Stimulated activated CD8-positive, alpha-beta memory T cell treated with anti-CD3 and anti-CD28 coated beads, Interleukin-15, amount 100 ng/mL, for 1 hour (primary cell): ENCODE results near the gene IER5.

Experiments
- DNase-seq: peaks from one replicate; pipeline ENCODE4 v3.0.0-alpha.2; 2020; ENCODE audit warnings: low read depth

Gene IER5

DNA sequence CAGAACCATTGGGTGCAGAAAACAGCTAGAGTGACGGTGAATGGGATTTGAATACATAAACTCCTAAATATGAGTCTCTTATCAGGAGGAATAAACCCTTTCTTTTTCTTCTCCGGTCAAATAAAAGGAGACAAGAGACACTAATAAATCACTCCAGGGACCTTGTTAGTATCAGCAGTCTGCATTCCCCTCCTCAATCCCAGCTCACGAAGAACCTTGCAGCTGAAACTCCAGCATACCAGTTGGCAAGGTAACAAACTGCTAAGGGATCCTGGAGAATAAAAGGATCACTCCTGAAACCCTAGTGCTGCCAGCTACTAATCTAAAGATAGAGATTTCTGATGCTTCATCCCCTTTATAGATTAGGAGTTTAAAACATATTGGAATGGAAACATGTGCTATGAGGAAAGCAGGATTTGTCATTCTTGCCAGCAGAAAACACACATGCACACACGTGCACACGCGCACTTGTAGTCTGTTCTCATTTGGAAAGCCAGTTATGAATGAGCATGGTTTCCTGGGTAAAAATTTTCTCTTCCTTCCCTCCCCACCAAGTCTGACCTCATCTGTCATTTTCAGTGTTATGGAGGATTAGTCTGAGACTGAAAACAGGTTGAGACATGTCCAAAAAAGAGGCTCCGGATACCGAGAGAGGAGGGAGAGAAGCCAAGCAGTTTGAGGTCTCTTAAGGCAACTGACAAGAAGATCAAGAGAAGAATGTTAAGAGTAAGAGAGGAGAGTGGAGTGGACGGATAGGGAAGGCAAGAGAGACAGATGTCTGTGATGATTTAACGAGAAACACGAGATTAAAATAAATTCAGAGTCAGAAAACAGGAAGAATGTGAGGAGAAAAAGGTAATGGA lies 10.9 kb downstream of the IER5 start:
- DNase-seq = no peak

DNA sequence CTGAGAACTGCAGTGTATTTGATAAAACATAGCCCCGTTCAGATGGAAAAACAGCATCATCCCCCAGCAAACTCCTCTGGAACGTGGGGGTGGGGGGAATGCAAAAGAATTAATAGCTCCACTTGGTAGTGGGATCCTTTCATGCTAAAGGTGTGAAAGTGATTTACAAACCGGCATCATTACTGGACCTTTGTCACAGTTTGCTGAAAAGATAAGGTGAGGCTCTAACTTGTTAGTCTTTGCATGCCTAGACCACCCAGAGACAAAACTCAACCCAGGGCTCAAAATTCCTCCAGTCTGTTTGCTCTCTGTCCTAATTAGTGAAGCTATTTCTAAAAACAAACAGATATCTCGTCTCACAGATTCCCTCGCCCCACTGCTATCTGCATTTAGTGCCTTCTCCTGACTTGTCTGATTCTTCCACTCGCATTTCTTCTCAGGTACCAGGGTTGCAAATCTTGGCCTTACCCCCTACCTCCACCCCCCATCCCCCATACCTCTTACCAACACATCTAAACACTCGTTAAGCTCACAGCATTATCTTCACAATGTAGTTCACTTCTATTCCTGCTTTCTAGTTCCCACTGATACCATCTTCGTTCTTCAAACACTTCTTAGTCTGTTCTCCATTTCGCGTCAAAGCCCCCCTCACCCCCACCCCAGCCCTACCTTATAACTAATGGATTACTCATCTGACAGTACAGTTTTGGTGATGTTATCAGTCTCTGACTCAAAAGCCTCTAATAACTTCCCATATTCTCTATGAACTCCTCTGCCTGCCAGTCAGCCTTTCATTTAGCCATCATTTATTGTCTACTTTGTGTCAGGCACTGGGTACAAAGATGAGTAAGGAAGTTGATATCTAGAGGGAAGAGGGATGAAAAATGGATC lies 11.8 kb downstream of the IER5 start:
- DNase-seq = no peak

DNA sequence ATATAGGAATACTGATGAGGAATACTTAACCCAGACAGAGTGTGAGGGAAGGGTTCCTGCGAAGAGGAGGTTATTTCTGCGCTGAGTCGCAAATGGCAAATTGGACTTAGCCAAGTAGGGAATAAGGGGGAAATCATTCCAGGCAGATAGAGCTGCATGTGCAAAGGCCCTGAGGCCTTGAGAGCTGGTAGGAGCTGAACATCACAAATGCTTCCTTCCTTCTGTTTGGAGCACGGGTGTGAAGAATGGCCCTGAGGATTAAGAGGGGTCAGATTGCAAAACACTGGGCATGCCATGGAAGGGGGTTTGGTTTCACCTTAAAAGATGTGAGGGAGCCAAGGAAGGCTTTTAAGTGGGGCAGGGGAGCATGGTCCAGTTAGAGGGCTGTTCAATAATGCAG lies 12.4 kb downstream of the IER5 start:
- no peak for DNase-seq

DNA sequence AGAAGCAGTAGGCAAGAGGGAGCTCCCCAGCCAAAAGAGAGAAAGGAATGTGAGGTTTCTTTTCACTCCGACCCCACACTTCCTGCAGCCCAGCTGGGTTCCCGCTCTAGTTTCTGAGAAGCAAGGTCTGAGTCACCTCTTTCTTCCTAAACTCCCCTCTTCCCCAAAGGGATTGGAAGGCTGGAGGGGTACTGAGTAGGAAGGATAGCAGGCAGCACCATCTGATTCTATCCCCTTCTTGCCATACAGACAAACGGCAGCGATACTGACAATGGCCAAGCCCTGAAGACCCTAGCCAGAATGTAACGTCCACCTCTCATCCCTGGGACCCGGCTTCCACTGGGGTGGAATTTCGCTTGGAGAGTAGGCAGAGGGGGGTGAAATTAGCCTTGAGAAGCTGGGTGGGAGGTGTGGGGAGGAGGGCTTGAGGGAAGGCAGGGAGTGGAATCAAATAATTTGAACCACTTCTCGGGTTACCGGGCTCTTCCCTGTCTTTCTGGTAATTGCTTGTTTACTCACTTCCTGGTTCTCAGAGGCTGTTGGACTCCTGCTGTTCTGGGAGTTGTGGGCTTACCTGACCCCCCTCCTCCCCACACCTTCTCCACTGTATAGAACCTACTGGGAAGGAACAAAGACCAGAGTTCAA lies 13.2 kb downstream of the IER5 start:
- DNase-seq = no peak

DNA sequence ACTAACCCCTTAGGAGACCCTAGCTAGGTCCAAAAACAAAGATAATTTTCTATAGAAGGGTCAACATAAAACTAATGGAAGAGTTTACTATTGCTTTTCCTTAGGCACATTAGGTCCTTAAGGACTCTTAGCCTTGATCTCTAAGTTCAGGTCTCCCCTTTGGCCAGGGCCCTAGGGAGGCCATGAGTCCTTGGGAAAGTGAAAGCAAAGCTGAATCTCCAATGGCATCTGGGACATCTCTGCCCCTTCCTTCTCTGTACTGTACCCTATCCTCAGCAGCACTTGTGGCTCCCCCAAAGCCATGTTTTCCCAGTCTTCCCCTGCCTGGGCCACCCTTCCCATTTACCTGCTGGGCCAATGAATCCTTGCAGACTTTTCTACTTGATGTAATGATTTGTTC lies 14.3 kb downstream of the IER5 start:
- no peak for DNase-seq

DNA sequence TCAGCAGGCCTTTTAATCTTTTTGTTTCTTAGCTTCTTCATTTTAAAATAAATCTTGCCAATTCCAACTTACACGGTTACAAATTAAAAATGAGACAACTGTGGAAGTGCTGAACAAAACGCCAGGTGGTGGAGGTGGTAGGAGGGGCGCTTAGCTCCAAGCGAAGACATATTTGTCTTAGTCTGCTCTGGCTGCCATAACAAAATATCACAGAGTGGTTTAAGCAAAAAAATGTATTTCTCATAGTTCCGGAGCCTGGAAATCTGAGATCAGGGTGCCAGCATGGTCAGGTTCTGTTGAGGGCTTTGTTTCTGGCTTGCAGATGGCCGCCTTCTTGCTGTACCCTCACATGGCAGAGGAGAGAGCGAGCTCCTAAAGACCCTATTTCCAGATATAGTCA lies 14.9 kb downstream of the IER5 start:
- no peak for DNase-seq

DNA sequence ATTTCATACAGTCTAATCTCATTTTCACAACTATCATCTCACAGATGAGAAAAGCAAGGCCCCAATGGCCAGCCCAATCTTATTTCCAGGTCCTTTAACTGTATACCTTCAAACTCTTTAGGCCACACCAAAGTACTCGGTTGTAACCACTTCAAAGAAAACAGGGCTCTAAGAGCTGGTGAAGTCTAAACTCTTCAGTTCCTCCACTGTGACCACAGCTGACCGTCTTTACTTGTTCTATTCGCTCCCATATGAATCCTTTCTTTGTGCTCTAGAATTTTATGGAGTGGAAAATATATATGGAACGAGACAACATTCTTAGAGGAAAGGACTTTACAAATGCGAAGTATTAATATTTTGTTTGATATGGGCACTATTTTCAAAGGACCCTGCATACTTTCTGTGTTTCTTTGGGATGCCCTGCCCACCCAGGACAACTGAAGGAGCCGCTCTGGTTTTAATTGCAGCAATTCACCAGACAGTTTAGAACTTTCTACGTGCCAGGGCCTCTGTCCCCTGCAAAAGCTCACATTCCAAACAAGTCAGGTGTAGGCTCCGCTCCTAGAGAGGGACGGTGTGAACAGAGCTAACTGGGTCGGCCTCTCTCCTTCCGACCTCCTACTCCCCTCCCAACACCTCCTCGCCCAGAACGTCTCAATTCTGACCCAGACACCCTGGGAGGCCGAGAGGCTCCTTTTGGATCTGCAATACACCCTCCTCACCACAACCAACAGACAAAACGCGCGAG lies 15.7 kb downstream of the IER5 start:
- no peak for DNase-seq

DNA sequence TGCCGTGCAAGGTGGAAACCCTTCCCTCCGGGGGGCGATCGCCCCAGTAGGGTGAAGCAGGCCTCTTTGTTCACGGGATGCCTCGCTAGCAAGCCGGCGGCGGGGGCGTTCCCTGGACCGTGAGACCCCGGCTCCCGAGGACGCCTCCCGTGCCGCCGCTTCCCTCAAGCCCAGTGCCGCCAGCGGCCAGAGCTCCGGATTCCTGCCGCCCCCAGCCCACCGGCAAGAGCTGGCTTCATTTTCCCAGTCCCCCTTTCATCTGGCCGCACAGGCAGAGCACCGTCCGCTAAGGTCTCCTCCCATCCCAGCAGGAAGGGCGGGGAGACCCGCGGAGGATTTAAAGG lies 16.3 kb downstream of the IER5 start:
- no peak for DNase-seq

DNA sequence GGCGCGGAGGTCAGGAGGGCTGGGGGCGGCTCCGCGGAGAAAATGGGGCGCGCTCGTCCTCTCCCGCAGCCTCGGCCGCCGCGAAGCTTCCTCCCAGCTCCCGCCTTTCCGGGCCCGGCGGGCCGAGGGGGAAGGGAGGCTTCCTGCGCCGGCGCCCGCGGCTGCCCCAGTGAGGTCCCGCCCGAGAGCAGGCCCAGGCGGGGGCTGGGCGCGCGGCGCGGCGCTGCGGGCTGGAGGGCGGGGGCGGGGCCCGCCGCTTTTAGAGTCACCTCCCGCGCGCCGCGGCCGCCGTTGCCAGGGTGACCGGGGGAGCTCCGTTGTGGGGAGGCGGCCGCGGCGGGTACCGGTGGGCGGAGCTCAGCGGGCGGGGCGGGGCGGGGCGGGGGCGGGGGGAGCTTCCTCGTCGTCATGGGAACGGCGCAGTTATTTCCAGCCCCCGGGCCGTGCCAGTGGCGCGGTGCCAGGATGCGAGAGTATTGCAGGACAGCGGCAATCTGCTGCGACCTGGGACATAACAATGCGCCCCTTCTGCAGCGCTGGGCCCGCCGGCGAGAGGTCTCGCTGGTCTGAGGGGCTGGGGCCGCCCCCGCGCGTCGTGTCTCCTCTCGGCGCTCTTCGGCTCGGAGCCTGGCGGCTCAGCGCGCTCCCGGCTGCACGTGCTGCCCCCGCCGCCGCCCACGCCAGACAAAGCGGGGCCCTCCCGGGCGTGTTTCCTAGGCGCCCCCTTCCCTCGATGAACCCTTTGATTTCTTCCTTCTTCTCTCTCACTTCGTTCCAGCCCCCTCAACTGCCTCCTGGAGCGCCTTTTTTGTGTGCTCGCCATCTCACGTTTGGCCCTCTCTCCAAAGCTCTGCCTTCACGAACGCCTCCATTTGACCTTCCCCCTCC lies 16.9 kb downstream of the IER5 start:
- peak; percentile 84 for DNase-seq

DNA sequence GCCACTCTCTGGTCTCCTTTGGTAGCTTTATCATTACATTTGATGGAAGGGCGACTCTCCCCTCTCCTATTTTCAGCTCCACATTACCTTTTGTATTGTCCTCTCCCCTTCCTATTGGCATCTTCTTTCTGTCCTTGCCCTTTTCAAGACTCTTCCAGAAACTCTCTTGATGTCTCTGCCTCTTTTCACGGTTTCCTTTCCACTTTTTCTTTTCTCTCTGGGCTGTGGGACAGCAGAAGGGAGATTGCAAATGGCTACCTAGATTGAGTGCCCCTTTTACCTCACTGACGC lies 17.5 kb downstream of the IER5 start:
- DNase-seq = no peak

DNA sequence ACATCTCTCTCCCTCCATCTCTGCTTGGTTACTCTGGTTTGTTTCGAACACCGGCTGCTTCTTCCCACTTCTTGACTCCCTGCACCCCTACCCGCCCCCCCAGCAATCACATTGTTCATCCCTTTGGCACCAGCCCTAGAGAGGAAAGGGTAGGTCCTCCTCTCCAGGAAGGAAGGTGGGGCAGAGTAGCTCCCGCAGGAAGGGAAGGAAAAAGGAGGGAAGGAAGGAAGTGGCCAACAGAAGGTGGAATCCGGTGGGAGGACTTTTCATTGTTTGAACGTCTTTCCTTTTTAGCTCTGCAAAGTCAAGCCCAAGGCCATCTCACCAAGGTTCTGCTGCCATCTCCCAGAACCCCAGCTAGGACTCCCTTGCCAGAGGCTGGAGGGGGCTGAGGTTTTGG lies 18.0 kb downstream of the IER5 start:
- no peak for DNase-seq

DNA sequence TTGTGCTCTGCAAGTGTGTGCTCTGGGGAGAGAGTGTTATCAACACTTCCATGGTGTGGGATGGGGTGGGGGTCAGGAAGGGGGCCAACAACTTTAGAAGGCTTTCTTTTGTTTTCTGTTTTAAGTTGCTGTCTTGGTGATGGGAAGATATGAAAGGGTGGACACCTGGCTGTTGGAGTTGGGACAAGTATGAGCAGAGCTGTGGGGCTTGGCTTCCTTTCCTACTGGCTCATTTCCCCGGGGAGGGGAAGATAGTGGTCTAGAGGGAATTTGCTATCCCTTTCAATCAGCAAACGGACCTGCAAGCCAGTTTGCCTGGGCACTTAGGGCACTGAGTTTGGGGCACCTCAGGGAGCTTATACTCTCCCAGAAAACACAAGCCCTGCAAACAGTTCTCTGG lies 19.2 kb downstream of the IER5 start:
- DNase-seq = no peak

DNA sequence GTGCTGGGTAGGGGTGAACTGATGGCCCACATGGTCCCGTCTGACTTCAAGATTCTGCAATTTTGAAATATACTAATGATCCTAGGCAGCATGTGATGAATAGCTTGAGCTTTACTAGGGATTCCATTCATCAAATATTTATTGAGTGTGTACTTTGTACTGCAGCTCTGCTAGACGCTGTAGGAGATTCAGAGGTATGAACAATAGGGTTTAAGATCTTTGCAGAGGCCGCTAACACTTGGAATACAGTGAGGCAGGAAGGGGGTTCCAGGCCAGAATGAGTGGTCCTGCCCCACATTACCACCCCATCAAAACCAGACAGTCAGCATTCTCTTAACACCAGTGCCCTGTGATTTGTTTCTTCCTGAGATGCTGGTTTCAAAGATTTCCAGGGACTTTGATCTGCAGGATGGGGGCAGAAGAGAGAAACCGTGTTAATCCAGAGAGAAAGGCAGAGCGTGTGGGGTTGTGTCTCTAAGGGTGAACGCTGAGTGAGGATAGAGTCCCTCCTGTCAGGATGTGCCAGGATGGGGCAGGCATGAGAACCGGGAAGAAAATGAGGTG lies 19.9 kb downstream of the IER5 start:
- DNase-seq = no peak

DNA sequence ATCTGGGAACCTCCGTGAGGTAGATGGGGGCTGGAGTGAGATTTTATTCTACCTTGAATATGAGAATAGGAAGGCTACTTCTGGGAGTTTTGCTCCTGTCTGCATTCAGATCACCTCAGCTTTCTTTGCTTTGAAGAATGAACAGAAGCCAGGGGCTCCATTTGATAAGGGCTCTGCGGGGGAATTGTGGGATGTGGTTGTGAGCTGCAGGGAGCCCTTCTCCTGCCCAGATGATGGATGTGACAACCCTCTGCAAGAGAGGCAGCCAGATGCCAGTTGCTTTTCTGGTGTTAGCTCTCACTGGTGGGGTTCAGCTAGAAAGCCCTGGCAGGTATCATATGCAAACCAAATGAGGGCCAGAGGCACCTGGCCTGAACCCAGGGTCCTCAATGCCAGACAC lies 21.5 kb downstream of the IER5 start:
- DNase-seq = no peak

DNA sequence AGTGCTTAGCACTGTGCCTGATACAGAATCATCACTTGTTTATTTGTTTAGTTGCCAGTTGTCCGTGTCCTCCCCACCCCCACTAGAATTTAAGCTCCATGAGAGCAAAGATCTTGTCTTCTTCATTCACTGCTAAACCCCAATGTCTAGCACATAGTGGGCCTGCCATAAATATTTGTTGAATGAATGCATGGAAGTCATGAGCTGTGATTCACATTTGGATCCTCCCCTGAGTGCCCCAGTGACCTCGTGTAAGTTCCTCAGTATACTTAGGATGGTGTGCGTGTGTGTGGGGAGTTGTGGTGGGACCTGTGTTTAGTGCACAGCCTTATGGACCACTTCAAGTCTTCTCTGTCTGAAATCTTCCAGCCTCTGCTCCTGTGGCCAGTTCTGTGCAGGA lies 23.1 kb downstream of the IER5 start:
- no peak for DNase-seq

DNA sequence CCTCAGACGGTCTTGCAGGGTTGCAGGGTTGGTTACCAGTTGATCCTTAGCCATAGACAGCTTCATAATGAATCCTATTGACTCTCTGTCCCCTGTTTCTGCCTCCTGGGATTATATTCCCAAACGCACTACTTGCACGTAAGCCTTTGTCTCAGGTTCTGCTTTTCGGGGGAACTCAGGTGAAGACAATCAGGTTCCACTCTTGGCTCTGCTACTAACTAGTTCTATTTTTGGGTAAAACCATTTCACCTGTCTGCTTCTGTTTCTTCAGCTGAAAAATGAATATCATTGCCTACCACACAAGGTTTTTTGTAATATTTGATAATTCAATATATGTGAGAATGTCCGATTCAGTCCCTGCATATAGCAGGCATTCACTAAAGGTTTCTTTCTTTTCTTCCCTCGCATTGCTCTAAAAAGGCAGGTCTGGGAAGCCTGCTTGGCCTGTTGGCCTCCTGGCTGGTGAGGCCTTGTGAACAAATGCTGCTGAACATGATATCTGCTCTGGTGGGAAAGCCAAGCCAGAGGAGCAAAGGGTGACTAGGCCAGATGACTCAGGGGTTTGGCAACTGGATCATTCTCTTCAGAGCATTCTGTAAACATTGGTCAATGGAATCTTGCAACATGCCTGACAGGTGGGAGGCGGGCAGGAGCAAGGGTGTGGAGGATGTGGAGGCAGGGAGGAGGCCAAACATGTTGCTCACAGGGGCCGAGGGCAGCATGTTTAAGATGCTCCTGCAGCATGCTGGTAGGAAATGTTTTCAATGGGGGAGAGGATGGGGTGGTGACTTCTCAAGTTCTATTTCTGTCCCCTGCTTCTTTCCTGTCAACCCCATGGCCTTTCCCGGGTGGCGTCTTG lies 23.8 kb downstream of the IER5 start:
- no peak for DNase-seq

DNA sequence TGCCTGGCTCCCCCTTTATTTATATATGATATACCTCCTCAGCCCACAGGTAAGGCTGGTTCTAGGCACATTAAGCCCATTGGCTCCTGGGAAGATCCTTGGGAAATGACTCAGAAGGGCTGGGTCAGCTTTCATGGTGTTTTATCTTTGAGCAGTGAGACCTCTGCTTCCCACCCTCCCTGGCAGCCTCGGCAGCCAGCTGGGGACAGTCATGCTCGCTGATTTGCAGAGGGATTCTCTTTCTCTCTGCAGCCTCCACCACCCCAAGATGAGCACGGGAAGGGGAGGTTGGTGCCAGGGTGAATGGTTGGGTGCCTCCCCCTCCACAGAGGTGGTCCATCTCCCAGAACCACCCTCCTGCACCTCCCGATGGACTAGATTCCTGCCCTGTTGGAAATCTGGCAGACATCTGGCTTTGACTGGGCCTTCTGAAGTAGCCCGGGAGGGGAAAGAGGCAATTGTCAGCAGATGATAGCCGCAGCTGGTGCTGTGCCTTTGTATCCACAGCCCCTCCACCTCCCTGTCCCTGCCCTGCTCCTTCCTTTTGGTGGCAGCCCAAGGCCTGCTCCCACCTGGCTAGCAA lies 24.6 kb downstream of the IER5 start:
- no peak for DNase-seq

DNA sequence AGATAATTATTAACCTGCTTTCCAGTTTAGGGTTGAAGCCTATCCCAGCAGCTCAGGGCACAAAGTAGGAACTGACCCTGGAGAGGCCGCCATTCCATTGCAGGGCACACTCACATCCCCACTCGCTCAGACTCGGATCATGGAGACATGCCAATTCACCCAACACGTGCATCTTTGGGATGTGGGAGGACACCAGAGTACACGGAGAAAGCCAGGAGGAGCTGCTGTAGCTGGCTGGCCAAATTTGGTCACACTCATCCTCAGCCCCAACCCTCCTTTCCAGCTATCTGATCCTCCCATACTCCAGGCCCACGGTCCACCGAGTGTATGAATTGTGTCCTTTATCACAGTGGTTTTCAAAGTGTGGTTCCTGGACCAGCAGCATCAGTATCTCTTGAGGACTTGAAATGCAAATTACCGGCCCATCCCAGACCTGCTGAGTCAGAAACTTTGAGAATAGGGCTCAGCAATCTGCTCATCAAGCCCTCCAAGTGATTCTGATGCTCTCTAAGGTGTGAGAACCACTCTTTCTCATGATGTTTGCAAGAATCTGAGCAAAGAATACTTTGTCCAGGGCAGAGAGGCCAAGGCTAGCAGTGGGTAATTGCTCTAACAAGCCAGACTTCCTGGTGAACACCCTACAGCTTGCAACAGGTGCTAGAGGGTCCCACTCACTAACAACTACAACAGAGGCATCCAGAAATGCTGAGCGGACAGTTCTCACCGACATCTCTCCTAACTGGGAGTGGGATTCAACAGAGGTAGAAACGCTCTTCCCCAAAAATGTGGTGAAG lies 26.3 kb downstream of the IER5 start:
- DNase-seq = no peak

DNA sequence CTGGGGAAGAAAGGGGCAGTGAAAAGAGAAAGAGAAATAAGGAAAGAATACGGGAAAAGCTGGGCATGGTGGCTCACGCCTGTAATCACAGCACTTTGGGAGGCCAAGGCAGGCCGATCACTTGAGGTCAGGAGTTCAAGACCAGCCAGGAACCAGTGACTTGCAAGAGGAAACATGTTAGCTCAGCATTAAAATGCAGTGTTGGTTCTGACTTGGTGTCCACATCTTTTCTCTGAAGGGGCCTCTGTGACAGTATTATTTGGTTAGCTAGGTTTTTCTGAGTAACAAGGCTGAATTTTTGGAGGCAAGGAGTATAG lies 26.8 kb downstream of the IER5 start:
- DNase-seq = no peak
